HL-60 (cell line): ENCODE data around the gene KCNJ14.

Experiments
- DNase-seq, 2 experiments: peaks; one replicate each; pipeline ENCODE4 v3.0.0-alpha.2; 2010 to 2020; ENCODE audit warnings: low read depth in 1 of 2, low spot score in 1 of 2
- H3K27ac ChIP-seq: fragments of 250-450 bp; sonication (Bioruptor Pico); replicated peaks from 2 replicates; pipeline ENCODE4 v1.5.1; 2020; ENCODE audit warnings: mild to moderate bottlenecking, moderate library complexity
- H3K27me3 ChIP-seq: fragments of 250-450 bp; sonication (Bioruptor Pico); 2 replicates; pipeline ENCODE4 v1.5.1; 2021; ENCODE audit warnings: mild to moderate bottlenecking, moderate library complexity; ENCODE audit not compliant: insufficient read depth, poor library complexity, severe bottlenecking
- H3K4me3 ChIP-seq: replicated peaks from 2 replicates; pipeline ENCODE4 v1.5.1; 2011; ENCODE audit warnings: mild to moderate bottlenecking, control low read depth, low read length; ENCODE audit not compliant: insufficient read depth
- CTCF ChIP-seq: IDR thresholded peaks from one replicate; pipeline ENCODE4 v1.5.1; 2011; ENCODE audit warnings: low read length, control low read depth, inconsistent platforms; ENCODE audit not compliant: insufficient read depth
- GABPA ChIP-seq: IDR thresholded peaks from 2 replicates; pipeline ENCODE4 v1.6.1; 2012; ENCODE audit warnings: low read depth
- POLR2AphosphoS5 ChIP-seq: IDR thresholded peaks from 2 replicates; pipeline ENCODE4 v1.6.1; 2012; ENCODE audit warnings: low read depth
- REST ChIP-seq: IDR thresholded peaks from 2 replicates; pipeline ENCODE4 v1.6.1; 2012; ENCODE audit warnings: low read depth; ENCODE audit not compliant: insufficient replicate concordance
- SPI1 ChIP-seq: IDR thresholded peaks from 2 replicates; pipeline ENCODE4 v1.6.1; 2012; ENCODE audit warnings: low read depth, mild to moderate bottlenecking, borderline replicate concordance
- long read RNA-seq: library from polyadenylated mRNA; unstranded; transcript quantifications from one replicate; pipeline ENCODE4 v2.0.0, GENCODE V29; 2020

The KCNJ14 gene
- long read RNA-seq, partial matches to known transcripts, result 0 of 3 reads
- long read RNA-seq, other reads (novel, unspliced or antisense), result 3 of 3 reads

GRCh38 chr19:48455171-48455907 lies at the start of gene KCNJ14:
Gene KCNJ14 (plus strand): TSS chr19:48455574. CDS start chr19:48461725, 6,151 bp downstream.
- TF ChIP-seq SPI1, result no peak
- no peak for TF ChIP-seq CTCF
- no peak for TF ChIP-seq GABPA
- TF ChIP-seq POLR2AphosphoS5, result no peak
- TF ChIP-seq REST, result no peak
- no peak within 1 kb of the TSS for H3K27ac ChIP-seq
- DNase-seq, result no peak
- no peak within 1 kb of the TSS for H3K4me3 ChIP-seq
- H3K27me3 ChIP-seq, result no peaks in the 10 kb centered on the region

GRCh38 chr19:48405850-48406249 lies 49.5 kb upstream of the KCNJ14 start:
- H3K27me3 ChIP-seq, result no peaks in the 10 kb centered on the region
- H3K4me3 ChIP-seq, result no peak overlapping the region
- no peak overlapping the region for H3K27ac ChIP-seq
- DNase-seq, result no peak
- no peak for TF ChIP-seq REST
- no peak for TF ChIP-seq SPI1
- TF ChIP-seq POLR2AphosphoS5, result no peak
- TF ChIP-seq GABPA, result no peak
- no peak for TF ChIP-seq CTCF

DNA sequence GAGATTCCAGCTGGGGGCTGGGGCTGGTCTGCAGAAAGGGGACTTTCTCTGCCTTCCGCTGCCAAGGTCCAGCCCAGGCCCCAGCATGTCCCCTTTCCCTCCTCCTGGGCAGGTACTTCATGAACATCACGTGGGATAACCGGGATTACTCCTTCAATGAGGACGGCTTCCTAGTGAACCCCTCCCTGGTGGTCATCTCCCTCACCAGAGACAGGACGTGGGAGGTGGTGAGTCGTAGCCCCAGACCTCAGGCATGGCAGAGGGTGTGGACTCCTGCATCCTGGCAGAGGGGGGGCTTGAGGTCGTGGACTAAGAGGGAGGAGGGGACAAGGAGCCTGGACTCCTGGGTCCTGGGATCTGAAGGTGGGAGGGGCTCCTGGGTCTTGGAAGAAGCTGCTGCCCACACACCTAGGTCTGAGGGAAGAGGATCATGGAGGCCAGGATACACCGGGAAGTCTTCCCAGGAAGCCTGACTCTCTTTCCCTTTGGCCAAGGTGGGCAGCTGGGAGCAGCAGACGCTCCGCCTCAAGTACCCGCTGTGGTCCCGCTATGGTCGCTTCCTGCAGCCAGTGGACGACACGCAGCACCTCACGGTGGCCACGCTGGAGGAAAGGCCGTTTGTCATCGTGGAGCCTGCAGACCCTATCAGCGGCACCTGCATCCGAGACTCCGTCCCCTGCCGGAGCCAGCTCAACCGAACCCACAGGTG lies 41.3 kb upstream of the KCNJ14 start:
- DNase-seq, result no peak
- Histone ChIP-seq H3K4me3 (no peak overlapping the region), H3K27me3 (peaks cover 13% of the 10 kb centered on the region), H3K27ac (no peak overlapping the region)
- no peak for TF ChIP-seq CTCF
- no peak for TF ChIP-seq GABPA
- TF ChIP-seq REST, result no peak
- no peak for TF ChIP-seq SPI1
